ENCODE measurements around the gene USP32.

USP32 gene

DNA sequence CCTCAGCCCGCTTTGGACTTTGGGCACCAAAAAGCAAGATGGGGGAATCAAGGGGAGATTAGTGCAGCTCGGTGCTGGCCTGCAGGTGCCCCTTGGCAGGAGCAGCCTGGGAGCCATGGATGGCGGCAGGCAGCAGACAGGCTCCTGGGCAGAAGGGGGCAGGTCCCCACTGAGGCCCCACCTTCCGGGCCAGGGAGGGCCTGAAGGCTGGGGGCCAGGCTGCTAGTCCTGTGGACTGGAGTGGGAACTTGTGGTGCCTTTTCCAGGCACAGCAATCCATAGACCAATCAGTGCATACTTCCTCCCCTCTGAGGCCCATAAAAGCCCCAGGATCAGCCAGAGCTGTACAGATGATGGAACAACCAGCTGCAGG lies 64.0 kb downstream of the USP32 start:
- Histone ChIP-seq H2AFZ (ENCODE audit: low read depth, low read length) (no peak overlapping the region), H3K36me3 (ENCODE audit: control insufficient read depth in 1 of 2, insufficient read depth in 2 of 2, low read depth in 1 of 2, low read length in 2 of 2) (peaks cover 16 to 23% of the 10 kb centered on the region in 2 experiments), H2BK120ac (ENCODE audit: low read depth, low read length) (no peak overlapping the region), H3K4ac (ENCODE audit: low read depth in 1 of 2, low read length in 2 of 2) (no peak overlapping the region), H3K79me1 (replicated peaks; ENCODE audit: low read length, poor library complexity, severe bottlenecking) (peaks cover 32% of the 10 kb centered on the region), H3K9me3 (ENCODE audit: control insufficient read depth, low read length) (no peaks in the 10 kb centered on the region), H3K27ac (ENCODE audit: low read length, poor library complexity, severe bottlenecking) (no peak overlapping the region), H3K4me1 (ENCODE audit: control insufficient read depth, insufficient read depth, low read depth, low read length) (peaks cover 4% of the 10 kb centered on the region), H4K8ac (ENCODE audit: low read length) (no peak overlapping the region), H4K91ac (ENCODE audit: low read length) (no peak overlapping the region), H2BK15ac (ENCODE audit: low read depth, poor library complexity, severe bottlenecking) (no peak overlapping the region), H3K4me2 (ENCODE audit: low read length, poor library complexity, severe bottlenecking) (no peak overlapping the region), H3K9ac (ENCODE audit: low read length) (no peak overlapping the region), H3K27me3 (ENCODE audit: control insufficient read depth in 1 of 2, insufficient read depth in 1 of 2, low read length in 2 of 2) (no peaks in the 10 kb centered on the region), H2BK12ac (ENCODE audit: low read length in 2 of 2) (no peak overlapping the region), H3K23ac (ENCODE audit: low read length in 2 of 2) (peak overlapping the region in 1 of 2 experiments; percentile 46), H3K4me3 (ENCODE audit: insufficient read depth in 1 of 2, low read depth in 1 of 2, low read length in 2 of 2) (no peak overlapping the region), H3K18ac (ENCODE audit: low read depth in 1 of 2, low read length in 2 of 2) (no peak overlapping the region), H2BK5ac (ENCODE audit: low read depth, low read length, poor library complexity, severe bottlenecking) (no peak overlapping the region), H2AK5ac (ENCODE audit: low read length, severe bottlenecking) (no peak overlapping the region), H3K14ac (ENCODE audit: low read length in 2 of 2) (no peak overlapping the region)
- no peak for DNase-seq
- WGBS: 98% methylated on average over 3 of the region's 4 CpGs

GRCh38 chr17:60327134-60327900 lies 64.6 kb downstream of the USP32 start:
- H3K36me3 ChIP-seq (ENCODE audit: control insufficient read depth in 1 of 2, insufficient read depth in 2 of 2, low read depth in 1 of 2, low read length in 2 of 2): peaks cover 16 to 23% of the 10 kb centered on the region in 2 experiments
- H2BK12ac ChIP-seq (ENCODE audit: low read length in 2 of 2): no peak overlapping the region
- H2BK120ac ChIP-seq (ENCODE audit: low read depth, low read length): no peak overlapping the region
- H2BK5ac ChIP-seq (ENCODE audit: low read depth, low read length, poor library complexity, severe bottlenecking): no peak overlapping the region
- DNase-seq: no peak
- H4K91ac ChIP-seq (ENCODE audit: low read length): no peak overlapping the region
- no peak overlapping the region for H3K18ac ChIP-seq (ENCODE audit: low read depth in 1 of 2, low read length in 2 of 2)
- 83% methylated on average over 22 of the region's 27 CpGs for WGBS
- H2BK15ac ChIP-seq (ENCODE audit: low read depth, poor library complexity, severe bottlenecking): no peak overlapping the region
- no peak overlapping the region for H3K14ac ChIP-seq (ENCODE audit: low read length in 2 of 2)
- H2AFZ ChIP-seq (ENCODE audit: low read depth, low read length): no peak overlapping the region
- no peak overlapping the region for H3K27ac ChIP-seq (ENCODE audit: low read length, poor library complexity, severe bottlenecking)
- H3K4ac ChIP-seq (ENCODE audit: low read depth in 1 of 2, low read length in 2 of 2): no peak overlapping the region
- no peak overlapping the region for H3K23ac ChIP-seq (ENCODE audit: low read length in 2 of 2)
- peaks cover 4% of the 10 kb centered on the region for H3K4me1 ChIP-seq (ENCODE audit: control insufficient read depth, insufficient read depth, low read depth, low read length)
- no peaks in the 10 kb centered on the region for H3K27me3 ChIP-seq (ENCODE audit: control insufficient read depth in 1 of 2, insufficient read depth in 1 of 2, low read length in 2 of 2)
- peaks cover 32% of the 10 kb centered on the region for H3K79me1 ChIP-seq (replicated peaks; ENCODE audit: low read length, poor library complexity, severe bottlenecking)
- no peak overlapping the region for H3K4me2 ChIP-seq (ENCODE audit: low read length, poor library complexity, severe bottlenecking)
- no peaks in the 10 kb centered on the region for H3K9me3 ChIP-seq (ENCODE audit: control insufficient read depth, low read length)
- H2AK5ac ChIP-seq (ENCODE audit: low read length, severe bottlenecking): no peak overlapping the region
- no peak overlapping the region for H4K8ac ChIP-seq (ENCODE audit: low read length)
- H3K9ac ChIP-seq (ENCODE audit: low read length): no peak overlapping the region
- H3K4me3 ChIP-seq (ENCODE audit: insufficient read depth in 1 of 2, low read depth in 1 of 2, low read length in 2 of 2): no peak overlapping the region

GRCh38 chr17:60326702-60327101 lies 65.2 kb downstream of the USP32 start:
- no peak for DNase-seq
- Histone ChIP-seq H3K79me1 (replicated peaks; ENCODE audit: low read length, poor library complexity, severe bottlenecking) (peaks cover 29% of the 10 kb centered on the region), H2BK5ac (ENCODE audit: low read depth, low read length, poor library complexity, severe bottlenecking) (no peak overlapping the region), H4K91ac (ENCODE audit: low read length) (no peak overlapping the region), H3K9me3 (ENCODE audit: control insufficient read depth, low read length) (no peaks in the 10 kb centered on the region), H3K18ac (ENCODE audit: low read depth in 1 of 2, low read length in 2 of 2) (no peak overlapping the region), H3K14ac (ENCODE audit: low read length in 2 of 2) (no peak overlapping the region), H2AFZ (ENCODE audit: low read depth, low read length) (no peak overlapping the region), H3K23ac (ENCODE audit: low read length in 2 of 2) (no peak overlapping the region), H3K27ac (ENCODE audit: low read length, poor library complexity, severe bottlenecking) (no peak overlapping the region), H3K36me3 (ENCODE audit: control insufficient read depth in 1 of 2, insufficient read depth in 2 of 2, low read depth in 1 of 2, low read length in 2 of 2) (peaks cover 16 to 23% of the 10 kb centered on the region in 2 experiments), H3K4me2 (ENCODE audit: low read length, poor library complexity, severe bottlenecking) (no peak overlapping the region), H3K4ac (ENCODE audit: low read depth in 1 of 2, low read length in 2 of 2) (no peak overlapping the region), H4K8ac (ENCODE audit: low read length) (no peak overlapping the region), H2BK15ac (ENCODE audit: low read depth, poor library complexity, severe bottlenecking) (no peak overlapping the region), H2AK5ac (ENCODE audit: low read length, severe bottlenecking) (no peak overlapping the region), H2BK120ac (ENCODE audit: low read depth, low read length) (no peak overlapping the region), H3K4me1 (ENCODE audit: control insufficient read depth, insufficient read depth, low read depth, low read length) (peaks cover 5% of the 10 kb centered on the region), H3K4me3 (ENCODE audit: insufficient read depth in 1 of 2, low read depth in 1 of 2, low read length in 2 of 2) (no peak overlapping the region), H3K9ac (ENCODE audit: low read length) (no peak overlapping the region), H3K27me3 (ENCODE audit: control insufficient read depth in 1 of 2, insufficient read depth in 1 of 2, low read length in 2 of 2) (no peaks in the 10 kb centered on the region), H2BK12ac (ENCODE audit: low read length in 2 of 2) (no peak overlapping the region)
- WGBS: 91% methylated on average over 2 of the region's 2 CpGs

GRCh38 chr17:60325730-60326524 lies 66.0 kb downstream of the USP32 start:
- no peak overlapping the region for H2AFZ ChIP-seq (ENCODE audit: low read depth, low read length)
- H3K27me3 ChIP-seq (ENCODE audit: control insufficient read depth in 1 of 2, insufficient read depth in 1 of 2, low read length in 2 of 2): no peaks in the 10 kb centered on the region
- H3K4me1 ChIP-seq (ENCODE audit: control insufficient read depth, insufficient read depth, low read depth, low read length): peaks cover 5% of the 10 kb centered on the region
- H3K79me1 ChIP-seq (replicated peaks; ENCODE audit: low read length, poor library complexity, severe bottlenecking): peaks cover 29% of the 10 kb centered on the region
- no peak overlapping the region for H2BK15ac ChIP-seq (ENCODE audit: low read depth, poor library complexity, severe bottlenecking)
- H3K23ac ChIP-seq (ENCODE audit: low read length in 2 of 2): no peak overlapping the region
- H3K9me3 ChIP-seq (ENCODE audit: control insufficient read depth, low read length): no peaks in the 10 kb centered on the region
- DNase-seq: no peak
- no peak overlapping the region for H3K18ac ChIP-seq (ENCODE audit: low read depth in 1 of 2, low read length in 2 of 2)
- H3K36me3 ChIP-seq (ENCODE audit: control insufficient read depth in 1 of 2, insufficient read depth in 2 of 2, low read depth in 1 of 2, low read length in 2 of 2): peaks cover 14 to 23% of the 10 kb centered on the region in 2 experiments
- no peak overlapping the region for H2BK5ac ChIP-seq (ENCODE audit: low read depth, low read length, poor library complexity, severe bottlenecking)
- no peak overlapping the region for H3K9ac ChIP-seq (ENCODE audit: low read length)
- H3K27ac ChIP-seq (ENCODE audit: low read length, poor library complexity, severe bottlenecking): no peak overlapping the region
- no peak overlapping the region for H3K4me3 ChIP-seq (ENCODE audit: insufficient read depth in 1 of 2, low read depth in 1 of 2, low read length in 2 of 2)
- H2AK5ac ChIP-seq (ENCODE audit: low read length, severe bottlenecking): no peak overlapping the region
- no peak overlapping the region for H2BK120ac ChIP-seq (ENCODE audit: low read depth, low read length)
- H3K4ac ChIP-seq (ENCODE audit: low read depth in 1 of 2, low read length in 2 of 2): no peak overlapping the region
- no peak overlapping the region for H4K91ac ChIP-seq (ENCODE audit: low read length)
- no peak overlapping the region for H2BK12ac ChIP-seq (ENCODE audit: low read length in 2 of 2)
- no peak overlapping the region for H3K4me2 ChIP-seq (ENCODE audit: low read length, poor library complexity, severe bottlenecking)
- H4K8ac ChIP-seq (ENCODE audit: low read length): no peak overlapping the region
- WGBS: 96% methylated on average over 13 of the region's 13 CpGs
- no peak overlapping the region for H3K14ac ChIP-seq (ENCODE audit: low read length in 2 of 2)

Data from mesenchymal stem cell (in vitro differentiated cells and primary cell).